CD1c-positive myeloid dendritic cell (primary cell): ENCODE results near the gene HOXC10.
A peak's percentile ranks its signal among the peaks of the same experiment; 100 is the strongest.

ENCODE experiments used
- DNase-seq: peaks from one replicate; pipeline ENCODE4 v3.0.0-alpha.2; 2016; ENCODE audit errors: extremely low spot score

Gene HOXC10

GRCh38 chr12:53984901-53985691, at the start of gene HOXC10:
TSS of gene HOXC10 (plus strand) at chr12:53985146. CDS start at chr12:53985260, 114 bp downstream.
- peak; percentile 78 for DNase-seq

- no peak for DNase-seq
Observed at GRCh38 chr12:53935383-53936341, 49.3 kb upstream of the HOXC10 start.

DNA sequence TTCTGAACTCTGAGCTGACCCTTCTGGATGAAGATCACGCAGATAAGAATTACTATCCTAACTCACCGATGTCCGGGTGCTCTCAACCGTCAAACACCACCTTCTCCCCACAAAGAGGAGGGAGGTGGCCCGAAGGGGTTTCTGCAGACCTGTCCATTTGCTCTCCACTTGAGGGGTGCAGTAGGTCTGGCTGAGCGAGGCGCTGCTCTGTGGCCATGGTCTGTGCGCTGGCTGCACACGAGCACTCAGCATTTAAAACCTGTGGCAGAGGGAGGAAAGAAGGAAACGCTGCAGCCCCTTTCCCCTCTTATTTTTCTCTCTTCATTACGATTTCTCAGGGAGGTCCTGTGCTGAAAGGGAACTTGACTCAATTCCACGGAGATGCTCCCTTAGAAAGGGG, 47.8 kb upstream of the HOXC10 start:
- DNase-seq = no peak

DNA sequence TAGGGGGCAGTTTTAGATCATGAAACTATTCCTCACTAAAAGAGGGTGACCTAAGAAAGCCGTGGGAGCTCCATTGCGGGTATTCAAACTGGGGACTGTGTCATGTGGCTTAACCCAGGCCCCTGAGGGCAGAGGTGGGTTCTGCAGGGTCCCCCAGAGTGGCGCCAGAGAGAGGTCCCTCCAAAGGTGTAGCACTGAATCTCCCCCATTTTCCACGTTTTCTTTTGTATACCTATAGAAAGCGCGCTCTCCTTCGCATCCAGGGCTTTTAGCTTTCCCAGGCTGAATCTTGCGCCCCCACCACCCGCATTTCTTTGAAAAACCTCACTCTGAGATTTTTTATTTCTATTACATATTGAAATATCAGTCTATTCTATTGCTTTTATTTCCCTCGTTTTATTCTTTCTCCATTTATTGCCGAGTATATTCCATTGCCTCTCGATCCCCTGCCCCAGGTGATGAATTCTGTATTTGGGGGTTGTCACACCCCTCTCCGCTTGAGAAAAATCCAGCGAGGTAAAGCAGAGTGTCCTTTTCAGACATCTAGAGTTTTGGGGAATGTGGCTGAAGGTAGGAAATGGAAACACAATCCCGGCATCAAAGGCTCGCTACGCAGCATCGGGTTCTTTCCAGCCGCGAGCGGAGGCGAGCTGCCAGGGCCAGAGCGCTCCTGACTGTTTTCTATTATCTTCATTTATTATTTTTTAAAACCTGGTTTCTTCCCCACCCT, 47.2 kb upstream of the HOXC10 start:
- DNase-seq = no peak

DNA sequence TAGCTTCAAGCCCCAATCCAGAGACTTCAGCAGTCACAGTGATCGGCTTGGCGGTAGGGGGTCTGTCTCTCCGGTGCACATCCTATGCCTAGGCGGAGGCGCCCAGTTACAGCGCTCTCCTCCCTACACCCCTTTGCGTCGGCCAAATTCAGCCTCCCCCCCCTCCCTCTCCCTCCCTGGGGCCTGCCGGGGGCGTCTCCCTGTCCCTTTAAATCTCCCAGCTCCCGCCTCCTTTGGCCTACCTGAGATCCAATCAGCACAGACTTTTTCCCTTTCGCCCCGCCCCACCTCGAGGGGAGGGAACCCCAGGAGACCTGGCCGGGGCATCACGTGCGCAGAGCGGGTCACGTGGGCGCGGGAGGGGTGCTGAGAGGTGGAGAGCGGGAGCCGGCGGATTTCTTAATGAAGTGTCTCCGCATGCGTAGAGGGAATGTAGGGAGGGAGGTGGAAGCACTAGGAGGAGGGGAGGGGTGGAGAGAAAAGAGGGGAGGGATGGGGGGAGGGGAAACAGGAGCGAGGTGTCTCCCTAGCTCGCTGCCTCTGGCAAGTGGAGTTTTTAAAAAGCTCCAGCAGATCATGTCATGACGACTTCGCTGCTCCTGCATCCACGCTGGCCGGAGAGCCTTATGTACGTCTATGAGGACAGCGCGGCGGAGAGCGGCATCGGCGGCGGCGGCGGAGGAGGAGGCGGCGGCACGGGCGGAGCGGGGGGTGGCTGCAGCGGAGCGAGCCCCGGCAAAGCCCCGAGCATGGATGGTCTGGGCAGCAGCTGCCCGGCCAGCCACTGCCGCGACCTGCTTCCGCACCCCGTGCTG, 46.4 kb upstream of the HOXC10 start, which contains the start of gene HOXC13:
Gene HOXC13, plus strand, starts transcription at position 506 of the 815 bp plus-strand sequence. Its CDS starts 76 bp downstream, at position 582.
- peak; percentile 8 for DNase-seq

GRCh38 chr12:53939141-53940108, 45.5 kb upstream of the HOXC10 start:
- DNase-seq = no peak

GRCh38 chr12:53940443-53941014, 44.4 kb upstream of the HOXC10 start:
- no peak for DNase-seq

DNA sequence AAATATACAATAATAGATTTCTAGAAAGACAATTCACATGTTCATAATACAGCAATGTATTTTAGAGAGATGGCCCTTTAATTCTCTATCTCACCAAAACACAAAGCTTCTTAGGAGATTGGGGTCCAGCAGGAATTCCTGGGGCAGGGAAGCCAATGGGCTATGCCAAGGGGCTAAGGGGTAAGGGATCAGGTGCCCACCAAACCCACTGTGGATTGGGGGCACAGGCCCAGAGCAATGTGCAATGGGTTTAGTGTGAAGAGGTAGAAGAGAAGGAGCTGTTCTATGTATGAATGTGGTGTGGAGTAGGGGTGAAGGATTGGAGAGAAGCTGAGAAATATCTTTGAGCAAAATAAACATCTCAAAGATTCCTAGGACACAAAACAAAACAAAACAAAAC, 43.8 kb upstream of the HOXC10 start:
- DNase-seq = no peak

- no peak for DNase-seq
Observed at GRCh38 chr12:53941750-53942149, 43.2 kb upstream of the HOXC10 start.

GRCh38 chr12:53942467-53942997, 42.4 kb upstream of the HOXC10 start:
- DNase-seq = no peak

DNA sequence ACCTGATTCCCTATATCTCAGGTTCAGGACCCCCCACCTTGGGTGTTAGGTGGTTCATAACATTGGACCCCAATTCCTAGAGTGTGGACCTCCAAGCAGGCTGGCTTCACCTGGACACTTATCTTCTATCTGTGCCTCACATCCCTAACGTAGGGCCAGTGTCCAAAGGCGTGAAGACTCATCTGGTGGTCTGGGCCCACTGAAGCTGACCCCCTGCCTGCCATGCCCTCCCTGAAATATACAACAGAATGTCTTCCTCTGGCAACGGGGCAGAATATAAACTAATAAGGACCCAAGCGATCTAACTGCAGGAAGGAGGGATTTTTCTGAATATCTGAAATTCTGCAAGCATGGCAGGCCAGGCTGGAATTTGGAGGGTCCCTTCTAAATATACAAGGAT, 40.7 kb upstream of the HOXC10 start:
- no peak for DNase-seq

DNA sequence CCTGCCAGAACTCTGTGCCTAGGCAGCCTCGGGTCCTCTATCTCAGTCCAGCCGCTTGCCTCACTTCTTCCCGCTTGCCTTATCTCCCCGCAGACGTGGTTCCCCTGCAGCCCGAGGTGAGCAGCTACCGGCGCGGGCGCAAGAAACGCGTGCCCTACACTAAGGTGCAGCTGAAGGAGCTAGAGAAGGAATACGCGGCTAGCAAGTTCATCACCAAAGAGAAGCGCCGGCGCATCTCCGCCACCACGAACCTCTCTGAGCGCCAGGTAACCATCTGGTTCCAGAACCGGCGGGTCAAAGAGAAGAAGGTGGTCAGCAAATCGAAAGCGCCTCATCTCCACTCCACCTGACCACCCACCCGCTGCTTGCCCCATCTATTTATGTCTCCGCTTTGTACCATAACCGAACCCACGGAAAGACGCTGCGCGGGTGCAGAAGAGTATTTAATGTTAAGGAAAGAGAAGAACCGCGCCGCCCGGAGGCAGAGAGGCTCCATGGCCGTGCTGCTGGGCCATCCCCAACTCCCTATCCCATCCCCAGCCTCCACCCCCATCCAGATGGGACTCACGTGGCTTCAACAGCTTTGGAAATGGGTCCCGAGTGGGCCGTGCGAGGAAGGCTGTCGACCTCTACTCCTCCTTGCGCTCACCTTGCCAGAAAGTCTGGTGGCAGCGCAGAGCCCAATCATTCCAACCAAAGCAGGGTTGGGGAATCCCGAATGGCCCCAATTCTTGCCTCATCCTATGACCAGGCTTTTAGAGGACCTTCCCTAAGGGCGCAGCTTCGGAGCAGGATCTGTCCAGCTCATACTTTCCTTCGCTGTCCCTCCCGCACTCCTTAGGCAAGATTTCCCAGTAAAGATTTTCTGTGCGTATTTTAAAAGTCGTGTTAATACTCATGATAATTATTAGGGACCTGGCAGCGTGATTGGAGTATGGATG, 39.8 kb upstream of the HOXC10 start:
- DNase-seq = no peak

GRCh38 chr12:53947743-53948142, 37.2 kb upstream of the HOXC10 start:
- no peak for DNase-seq

- peak; percentile 17 for DNase-seq
Observed at GRCh38 chr12:53948650-53949593, 36.0 kb upstream of the HOXC10 start.

DNA sequence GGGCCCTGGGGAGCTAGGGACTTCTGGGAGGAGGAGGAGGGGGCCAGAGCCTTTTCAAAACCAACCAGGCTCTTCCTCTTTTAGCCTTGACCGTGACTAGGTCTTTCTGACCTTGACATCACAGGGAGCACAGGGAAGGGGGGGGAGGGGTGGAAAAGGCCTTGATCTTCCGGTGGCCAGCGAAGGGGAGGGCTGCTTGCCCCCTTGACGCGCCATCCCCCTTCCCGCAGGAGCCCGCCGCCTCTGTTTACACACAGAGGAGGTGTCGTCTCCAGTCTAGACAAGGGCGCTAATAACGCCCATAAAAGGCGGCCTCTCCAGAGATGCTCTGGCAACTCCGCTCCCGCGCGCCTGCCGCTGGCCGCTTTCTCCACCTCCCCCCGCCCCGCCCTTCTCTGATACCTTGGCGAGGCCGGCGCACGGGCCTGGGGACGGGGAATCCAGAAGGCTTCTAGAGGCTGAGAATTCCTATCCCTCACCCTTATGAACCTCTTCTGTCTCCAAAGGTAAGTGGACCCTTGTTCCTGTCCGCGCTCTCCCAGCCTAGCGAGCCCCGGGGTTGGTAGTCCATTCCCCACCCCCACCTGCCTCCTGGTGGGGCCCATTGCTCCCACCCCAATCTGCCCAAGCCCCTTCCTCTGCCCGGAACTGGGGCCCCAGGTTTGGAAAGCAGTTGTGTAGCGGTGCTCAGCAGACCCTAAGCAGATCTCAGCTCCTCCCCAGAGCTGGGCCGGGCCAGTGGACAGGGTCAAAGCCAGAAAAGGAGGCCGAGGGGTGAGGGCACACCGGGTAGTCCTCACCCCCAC, 35.1 kb upstream of the HOXC10 start:
- no peak for DNase-seq

DNA sequence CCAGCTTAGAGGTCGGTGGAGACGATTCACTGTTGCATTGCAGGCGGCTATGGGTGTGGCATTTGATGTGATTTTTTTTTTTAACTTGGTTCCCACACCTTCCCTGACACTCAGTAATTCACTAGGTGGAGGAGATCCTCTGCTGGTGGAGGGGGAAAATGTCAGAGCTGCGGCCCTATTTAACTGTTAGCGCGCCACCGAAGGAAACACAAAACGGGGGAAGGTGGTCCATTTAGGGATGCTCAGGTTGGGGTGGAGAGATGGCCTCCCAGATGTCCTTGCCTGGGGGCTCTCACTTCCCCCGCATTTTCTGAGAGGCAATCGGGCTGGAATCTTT, 34.5 kb upstream of the HOXC10 start:
- no peak for DNase-seq
